OCI-LY1 (cell line): Measurements from ENCODE around the gene CPA2.
"Not testable (repeated sequence)": the region's sequence is repeated elsewhere in the genome, so short reads cannot be mapped to it uniquely, and the experiment has no call there.

Experiments
- H2AFZ ChIP-seq: fragments of 200-600 bp; sonication (generic), shearing (Covaris generic); 2 replicates; pipeline ENCODE4 v1.6.0; 2014; ENCODE audit warnings: antibody characterized with exemption, mild to moderate bottlenecking, low read length
- H3F3A ChIP-seq: fragments of 200-600 bp; sonication (generic), shearing (Covaris generic); 2 replicates; pipeline ENCODE4 v1.6.0; 2014; ENCODE audit warnings: mild to moderate bottlenecking, antibody characterized with exemption, low read length, moderate library complexity; ENCODE audit not compliant: insufficient read depth
- H3K27ac ChIP-seq: fragments of 200-600 bp; sonication (generic); 2 replicates; pipeline ENCODE4 v1.5.1; 2014; ENCODE audit warnings: low read length, mixed run types, mild to moderate bottlenecking, low read depth; ENCODE audit not compliant: poor library complexity, severe bottlenecking
- H3K27me3 ChIP-seq: fragments of 200-600 bp; sonication (generic); 2 replicates; pipeline ENCODE4 v1.6.0; 2014; ENCODE audit warnings: antibody characterized with exemption, mild to moderate bottlenecking, low read length, moderate library complexity; ENCODE audit not compliant: insufficient read depth
- H3K36me3 ChIP-seq: fragments of 200-600 bp; sonication (generic); 2 replicates; pipeline ENCODE4 v1.6.1; 2014; ENCODE audit warnings: mild to moderate bottlenecking, antibody characterized with exemption, low read length, moderate library complexity, mixed read lengths; ENCODE audit not compliant: insufficient read depth
- H3K4me1 ChIP-seq: fragments of 200-600 bp; sonication (generic); 2 replicates; pipeline ENCODE4 v1.5.1; 2014; ENCODE audit warnings: mild to moderate bottlenecking, low read length, moderate library complexity; ENCODE audit not compliant: insufficient read depth, severe bottlenecking
- H3K4me2 ChIP-seq: fragments of 200-600 bp; sonication (generic), shearing (Covaris generic); 2 replicates; pipeline ENCODE4 v1.6.1; 2014; ENCODE audit warnings: low read length
- H3K4me3 ChIP-seq: fragments of 200-600 bp; sonication (generic); 2 replicates; pipeline ENCODE4 v1.5.1; 2014; ENCODE audit warnings: low read length, low read depth, mild to moderate bottlenecking, mixed read lengths; ENCODE audit not compliant: poor library complexity, severe bottlenecking
- H3K79me2 ChIP-seq: fragments of 200-600 bp; shearing (Covaris generic); 2 replicates; pipeline ENCODE4 v1.6.1; 2016; ENCODE audit warnings: mixed run types, low read length, mixed read lengths; ENCODE audit not compliant: insufficient read depth
- H3K9ac ChIP-seq: fragments of 200-600 bp; sonication (generic), shearing (Covaris generic); 2 replicates; pipeline ENCODE4 v1.6.1; 2014; ENCODE audit warnings: mild to moderate bottlenecking, low read length, mixed read lengths
- H3K9me2 ChIP-seq: fragments of 200-600 bp; sonication (generic), shearing (Covaris generic); 2 replicates; pipeline ENCODE4 v1.6.1; 2014; ENCODE audit warnings: low read depth, mild to moderate bottlenecking, low read length, mixed read lengths
- H3K9me3 ChIP-seq: fragments of 200-600 bp; shearing (Covaris generic); 2 replicates; pipeline ENCODE4 v1.6.1; 2014; ENCODE audit warnings: low read length, mixed read lengths
- H4K20me1 ChIP-seq: fragments of 200-600 bp; sonication (generic), shearing (Covaris generic); 2 replicates; pipeline ENCODE4 v1.6.0; 2016; ENCODE audit warnings: mild to moderate bottlenecking, low read length; ENCODE audit not compliant: insufficient read depth
- EZH2 ChIP-seq: fragments of 200-600 bp; sonication (generic), shearing (Covaris generic); IDR thresholded peaks from 2 replicates; pipeline ENCODE4 v1.8.0; 2017; ENCODE audit warnings: borderline replicate concordance, mixed run types, mild to moderate bottlenecking, antibody characterized with exemption, low read length, moderate library complexity, mixed read lengths
- TF ChIP-seq, protein P1 (sequence below): fragments of 200-600 bp; sonication (generic), shearing (Covaris generic); IDR thresholded peaks from 2 replicates; pipeline ENCODE4 v1.5.1; 2017; ENCODE audit warnings: mild to moderate bottlenecking, antibody characterized with exemption, low read length, moderate library complexity, mixed read lengths

CPA2 gene

DNA sequence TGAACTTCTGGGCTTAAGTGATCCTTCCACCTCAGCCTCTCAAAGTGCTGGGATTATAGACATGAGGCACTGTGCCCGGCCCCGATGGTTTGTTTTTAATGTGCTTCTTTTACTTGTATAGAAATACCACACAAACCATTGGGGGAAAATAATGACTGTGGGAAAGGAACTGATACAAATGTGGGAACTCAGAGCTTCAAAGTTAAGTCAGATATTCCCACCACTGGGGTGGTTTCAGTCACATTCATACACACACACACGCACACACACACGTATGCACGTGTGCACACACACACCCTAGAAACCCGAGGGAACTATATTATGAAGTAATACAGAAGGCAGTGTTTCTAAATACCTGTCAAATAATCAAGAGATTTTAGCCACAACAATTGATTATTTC is 43.3 kb downstream of the CPA2 start:
- H3K4me1 ChIP-seq, result no peaks in the 10 kb centered on the region
- H3K9me2 ChIP-seq, result no peaks in the 10 kb centered on the region
- H3K36me3 ChIP-seq, result no peaks in the 10 kb centered on the region; the same call in 1 of the 2 replicates
- no peaks in the 10 kb centered on the region for H4K20me1 ChIP-seq
- no peak overlapping the region for H3K4me3 ChIP-seq
- no peaks in the 10 kb centered on the region for H3K9me3 ChIP-seq
- no peaks in the 10 kb centered on the region for H3F3A ChIP-seq
- no peak overlapping the region for H3K4me2 ChIP-seq
- H3K27me3 ChIP-seq, result peaks cover 21% of the 10 kb centered on the region
- H3K9ac ChIP-seq, result no peak overlapping the region
- H3K79me2 ChIP-seq, result no peaks in the 10 kb centered on the region
- no peak overlapping the region for H3K27ac ChIP-seq
- H2AFZ ChIP-seq, result no peak overlapping the region
- no peak for TF ChIP-seq EZH2
- TF ChIP-seq, protein P1, sequence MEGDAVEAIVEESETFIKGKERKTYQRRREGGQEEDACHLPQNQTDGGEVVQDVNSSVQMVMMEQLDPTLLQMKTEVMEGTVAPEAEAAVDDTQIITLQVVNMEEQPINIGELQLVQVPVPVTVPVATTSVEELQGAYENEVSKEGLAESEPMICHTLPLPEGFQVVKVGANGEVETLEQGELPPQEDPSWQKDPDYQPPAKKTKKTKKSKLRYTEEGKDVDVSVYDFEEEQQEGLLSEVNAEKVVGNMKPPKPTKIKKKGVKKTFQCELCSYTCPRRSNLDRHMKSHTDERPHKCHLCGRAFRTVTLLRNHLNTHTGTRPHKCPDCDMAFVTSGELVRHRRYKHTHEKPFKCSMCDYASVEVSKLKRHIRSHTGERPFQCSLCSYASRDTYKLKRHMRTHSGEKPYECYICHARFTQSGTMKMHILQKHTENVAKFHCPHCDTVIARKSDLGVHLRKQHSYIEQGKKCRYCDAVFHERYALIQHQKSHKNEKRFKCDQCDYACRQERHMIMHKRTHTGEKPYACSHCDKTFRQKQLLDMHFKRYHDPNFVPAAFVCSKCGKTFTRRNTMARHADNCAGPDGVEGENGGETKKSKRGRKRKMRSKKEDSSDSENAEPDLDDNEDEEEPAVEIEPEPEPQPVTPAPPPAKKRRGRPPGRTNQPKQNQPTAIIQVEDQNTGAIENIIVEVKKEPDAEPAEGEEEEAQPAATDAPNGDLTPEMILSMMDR, result no peak

DNA sequence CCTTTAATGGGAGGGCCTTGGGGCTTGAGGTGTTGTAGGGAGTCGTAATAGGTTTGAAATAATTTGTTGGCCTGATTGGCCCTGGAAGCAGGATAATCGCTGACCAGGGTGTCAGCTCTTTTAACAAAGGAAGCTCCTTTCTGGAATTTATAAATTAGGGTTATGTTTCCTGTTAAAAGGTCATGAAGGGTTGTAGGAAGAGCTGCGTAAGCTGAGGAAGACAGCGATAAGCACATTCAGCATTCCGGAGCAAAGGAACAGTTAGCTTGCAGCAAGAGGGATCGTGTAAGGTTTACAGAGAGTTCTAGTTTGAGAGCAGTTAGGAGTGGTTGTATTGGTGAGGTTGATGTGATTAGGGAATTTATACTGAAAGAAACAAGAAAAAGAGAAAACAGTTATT is 47.6 kb downstream of the CPA2 start:
- Histone ChIP-seq H3K4me1 (no peaks in the 10 kb centered on the region), H3K4me3 (no peak overlapping the region), H3K36me3 (no peaks in the 10 kb centered on the region; the same call in 1 of the 2 replicates), H3K27ac (no peak overlapping the region), H3K27me3 (peaks cover 38% of the 10 kb centered on the region), H3K79me2 (no peaks in the 10 kb centered on the region), H3K9me3 (no peaks in the 10 kb centered on the region), H4K20me1 (no peaks in the 10 kb centered on the region), H3K4me2 (no peak overlapping the region), H2AFZ (no peak overlapping the region), H3K9me2 (no peaks in the 10 kb centered on the region), H3K9ac (no peak overlapping the region), H3F3A (no peaks in the 10 kb centered on the region)
- TF ChIP-seq EZH2, result no peak
- TF ChIP-seq, protein P1, result no peak

DNA sequence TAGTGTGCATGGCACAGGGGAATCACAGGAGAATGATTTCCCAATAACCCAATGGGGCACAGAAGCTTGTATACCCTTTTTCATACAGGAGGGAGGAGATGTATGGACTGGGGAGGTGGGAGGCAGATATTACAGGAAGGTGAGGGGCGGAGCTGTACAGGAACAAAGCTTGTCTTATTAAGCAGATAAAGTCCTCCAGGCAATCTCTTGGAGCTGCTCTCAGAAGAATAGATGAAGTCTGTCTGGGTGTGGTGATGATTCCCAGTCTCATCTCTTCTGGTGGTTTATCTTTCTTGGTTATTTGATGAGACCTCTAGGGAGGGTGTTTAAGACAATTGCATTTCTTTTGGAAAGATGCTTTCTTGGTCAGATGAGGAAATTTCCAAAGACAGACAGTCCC is 52.9 kb downstream of the CPA2 start:
- H3K4me2 ChIP-seq, result no peak overlapping the region
- H3K27ac ChIP-seq, result no peak overlapping the region
- no peaks in the 10 kb centered on the region for H3K9me2 ChIP-seq
- H3K27me3 ChIP-seq, result peaks cover 27% of the 10 kb centered on the region; the same call in 1 of the 2 replicates
- no peaks in the 10 kb centered on the region for H3K79me2 ChIP-seq
- H3K36me3 ChIP-seq, result no peaks in the 10 kb centered on the region; the same call in 1 of the 2 replicates
- H2AFZ ChIP-seq, result no peak overlapping the region
- H3K9ac ChIP-seq, result no peak overlapping the region
- 0 out of 2 replicates have a peak, but pooled peaks cover 4% of the 10 kb centered on the region for H3K9me3 ChIP-seq
- no peak overlapping the region for H3K4me3 ChIP-seq
- H3F3A ChIP-seq, result no peaks in the 10 kb centered on the region
- H4K20me1 ChIP-seq, result no peaks in the 10 kb centered on the region
- TF ChIP-seq, protein P1, result no peak
- TF ChIP-seq EZH2, result no peak
- H3K4me1 ChIP-seq, result no peaks in the 10 kb centered on the region

DNA sequence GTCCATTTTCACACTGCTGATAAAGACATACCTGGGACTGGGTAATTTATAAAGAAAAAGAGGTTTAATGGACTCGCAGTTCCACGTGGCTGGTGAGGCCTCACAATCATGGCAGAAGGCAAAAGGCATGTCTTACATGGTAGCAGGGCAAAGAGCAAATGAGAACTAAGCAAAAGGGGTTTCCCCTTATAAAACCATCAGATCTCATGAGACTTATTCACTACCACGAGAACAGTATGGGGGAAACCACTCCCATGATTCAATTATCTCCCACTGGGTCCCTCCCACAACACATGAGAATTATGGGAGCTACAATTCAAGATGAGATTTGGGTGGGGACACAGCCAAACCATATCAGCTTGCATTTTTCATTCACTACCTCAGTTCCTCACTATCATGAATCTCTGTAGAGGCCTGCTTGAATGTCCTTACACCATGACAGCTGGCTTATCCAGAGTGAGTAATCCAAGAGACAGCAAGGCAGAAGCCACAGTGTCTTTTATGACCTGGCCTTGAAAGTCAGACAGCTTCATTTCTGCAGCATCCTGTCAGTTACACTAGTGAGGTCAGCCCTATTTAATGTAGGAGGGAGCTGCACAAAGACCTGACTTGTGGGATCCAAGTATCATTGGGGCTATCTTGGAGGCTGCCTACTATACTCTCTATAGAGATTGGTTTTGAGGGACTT is 55.0 kb downstream of the CPA2 start:
- not testable (repeated sequence) for H3K9me3 ChIP-seq, H3K9ac ChIP-seq, H3K4me3 ChIP-seq, H3K79me2 ChIP-seq, H4K20me1 ChIP-seq, H2AFZ ChIP-seq, H3K4me1 ChIP-seq, H3F3A ChIP-seq, H3K36me3 ChIP-seq, H3K27ac ChIP-seq, H3K4me2 ChIP-seq, H3K9me2 ChIP-seq
- H3K27me3 ChIP-seq, result peaks cover 16% of the 10 kb centered on the region; the same call in 1 of the 2 replicates
